T-helper 17 cell (primary cell): ENCODE data around the gene PPIL3. TPM values are rescaled to one million over a fixed set of nuclear protein-coding genes. Genes with fewer than 3 reads are reported as not detected.

Experiments
- total RNA-seq, 4 donors: library from RNA in 2 of 4; stranded (reverse) in 2 of 4; gene quantifications; one replicate each; pipeline ENCODE4 v1.2.3 and lab custom pipeline; 2022 to 2026

PPIL3 gene
- total RNA-seq, 2 donors from 2014 or later: 22.1 to 25.7 TPM

Other genes with a start within 250 kb of the PPIL3 start
- 100 to 1,000 TPM; 226 to 235 TPM for gene BZW1, start 77.2 kb downstream of the PPIL3 start, total RNA-seq
- 1,000 to 10,000 TPM in 1 of 2 donors, 100 to 1,000 TPM in 1; 907 to 1,052 TPM for gene CLK1, start 24.4 kb downstream of the PPIL3 start, total RNA-seq
- gene NIF3L1, start 294 bp upstream of the PPIL3 start, total RNA-seq: 10 to 100 TPM in 1 of 2 donors, 1 to 10 TPM in 1; 6.9 to 10.6 TPM
- 10 to 100 TPM; 28.7 to 29.8 TPM for gene ORC2, start 74.6 kb upstream of the PPIL3 start, total RNA-seq
- gene HYCC2, start 182.6 kb upstream of the PPIL3 start, total RNA-seq: 10 to 100 TPM; 29.4 to 36.5 TPM
- gene NDUFB3, start 182.9 kb upstream of the PPIL3 start, total RNA-seq: 10 to 100 TPM; 23.7 to 33.8 TPM
- gene CFLAR, start 227.1 kb upstream of the PPIL3 start, total RNA-seq: 100 to 1,000 TPM; 221 to 223 TPM